ENCODE data around the gene PANK4. TPM values are rescaled to one million over a fixed set of nuclear protein-coding genes. Genes with fewer than 3 reads are reported as not detected.

PANK4 gene
- total RNA-seq, 1 experiment from 2014 or later: 27.0 TPM

- Histone ChIP-seq H3K4me3 (ENCODE audit: low read depth, low read length) (no peak overlapping the region), H3K27me3 (replicated peaks; ENCODE audit: control insufficient read depth, insufficient read depth, low read length) (no peaks in the 10 kb centered on the region), H3K4me1 (no peaks in the 10 kb centered on the region), H3K9me3 (no peaks in the 10 kb centered on the region), H3K36me3 (ENCODE audit: control insufficient read depth, insufficient read depth, low read length) (no peaks in the 10 kb centered on the region)
- no TSS peak for BruUV-seq (replicated peaks)
- CTCF ChIA-PET: interaction anchor here (0.6 kb wide), 1 partner anchor 126 kb away, joined by 3 read pairs; no protein-coding TSS in a partner anchor
- TF ChIP-seq CTCF (IDR thresholded peaks at IDR 0.05; ENCODE audit: insufficient read depth in 1 of 2, low read depth in 1 of 2, low read length in 1 of 2, severe bottlenecking in 1 of 2, unreplicated experiment in 1 of 2): no peak
- no peaks in the 10 kb centered on the region for H3K9me3 Mint-ChIP-seq (ENCODE audit: unreplicated experiment)
- no peaks in the 10 kb centered on the region for H3K36me3 Mint-ChIP-seq (ENCODE audit: insufficient read depth, unreplicated experiment)
- H3K4me1 Mint-ChIP-seq (ENCODE audit: low read depth, unreplicated experiment): no peaks in the 10 kb centered on the region
- H3K27ac Mint-ChIP-seq (ENCODE audit: unreplicated experiment): no peak overlapping the region
- intact Hi-C loops (cut with micrococcal nuclease; ENCODE audit: unreplicated experiment): no loop called here
- H3K4me3 Mint-ChIP-seq (ENCODE audit: unreplicated experiment): no peak overlapping the region
- DNase-seq: no peak
- no peaks in the 10 kb centered on the region for H3K27me3 Mint-ChIP-seq (ENCODE audit: insufficient read depth, unreplicated experiment)
- POLR2A ChIA-PET: no interaction called here
Observed at GRCh38 chr1:2537784-2538115, 11.4 kb upstream of the PANK4 start.

- Mint-ChIP-seq H3K4me3 (ENCODE audit: unreplicated experiment) (no peak overlapping the region), H3K4me1 (ENCODE audit: low read depth, unreplicated experiment) (no peaks in the 10 kb centered on the region), H3K36me3 (ENCODE audit: insufficient read depth, unreplicated experiment) (no peaks in the 10 kb centered on the region), H3K27me3 (ENCODE audit: insufficient read depth, unreplicated experiment) (no peaks in the 10 kb centered on the region), H3K9me3 (ENCODE audit: unreplicated experiment) (no peaks in the 10 kb centered on the region), H3K27ac (ENCODE audit: unreplicated experiment) (no peak overlapping the region)
- H3K27me3 ChIP-seq (replicated peaks; ENCODE audit: control insufficient read depth, insufficient read depth, low read length): peaks cover 1% of the 10 kb centered on the region; the same call in 1 of the 2 replicates
- ChIA-PET CTCF (no interaction called here), POLR2A (no interaction called here)
- no peaks in the 10 kb centered on the region for H3K4me1 ChIP-seq
- no TSS peak for BruUV-seq (replicated peaks)
- no peaks in the 10 kb centered on the region for H3K9me3 ChIP-seq
- no peaks in the 10 kb centered on the region for H3K36me3 ChIP-seq (ENCODE audit: control insufficient read depth, insufficient read depth, low read length)
- H3K4me3 ChIP-seq (ENCODE audit: low read depth, low read length): no peak overlapping the region
- DNase-seq: no peak
- intact Hi-C loops (cut with micrococcal nuclease; ENCODE audit: unreplicated experiment): no loop called here
- no peak for TF ChIP-seq CTCF (IDR thresholded peaks at IDR 0.05; ENCODE audit: insufficient read depth in 1 of 2, low read depth in 1 of 2, low read length in 1 of 2, severe bottlenecking in 1 of 2, unreplicated experiment in 1 of 2)
Observed at GRCh38 chr1:2535981-2536380, 9.6 kb upstream of the PANK4 start.

GRCh38 chr1:2535455-2535854, 9.1 kb upstream of the PANK4 start:
- H3K9me3 ChIP-seq: no peaks in the 10 kb centered on the region
- H3K9me3 Mint-ChIP-seq (ENCODE audit: unreplicated experiment): no peaks in the 10 kb centered on the region
- H3K27me3 Mint-ChIP-seq (ENCODE audit: insufficient read depth, unreplicated experiment): no peaks in the 10 kb centered on the region
- no peak for TF ChIP-seq CTCF (IDR thresholded peaks at IDR 0.05; ENCODE audit: insufficient read depth in 1 of 2, low read depth in 1 of 2, low read length in 1 of 2, severe bottlenecking in 1 of 2, unreplicated experiment in 1 of 2)
- intact Hi-C loops (cut with micrococcal nuclease; ENCODE audit: unreplicated experiment): no loop called here
- H3K36me3 ChIP-seq (ENCODE audit: control insufficient read depth, insufficient read depth, low read length): no peaks in the 10 kb centered on the region
- no peak overlapping the region for H3K4me3 ChIP-seq (ENCODE audit: low read depth, low read length)
- ChIA-PET POLR2A (interaction anchor here (0.7 kb wide), 1 partner anchor 9 kb away, joined by 4 read pairs; the partner anchor contains the start of gene PANK4), CTCF (interaction anchor here (0.6 kb wide), 1 partner anchor 51 kb away, joined by 5 read pairs; no protein-coding TSS in a partner anchor)
- no TSS peak for BruUV-seq (replicated peaks)
- H3K27me3 ChIP-seq (replicated peaks; ENCODE audit: control insufficient read depth, insufficient read depth, low read length): peaks cover 3% of the 10 kb centered on the region
- DNase-seq: no peak
- no peaks in the 10 kb centered on the region for H3K36me3 Mint-ChIP-seq (ENCODE audit: insufficient read depth, unreplicated experiment)
- H3K4me1 ChIP-seq: no peaks in the 10 kb centered on the region
- H3K4me3 Mint-ChIP-seq (ENCODE audit: unreplicated experiment): no peak overlapping the region
- H3K27ac Mint-ChIP-seq (ENCODE audit: unreplicated experiment): no peak overlapping the region
- H3K4me1 Mint-ChIP-seq (ENCODE audit: low read depth, unreplicated experiment): no peaks in the 10 kb centered on the region
